CD4-positive, alpha-beta T cell (primary cell): ENCODE data around the gene HIPK2. TPM values are rescaled to one million over a fixed set of nuclear protein-coding genes. Genes with fewer than 3 reads are reported as not detected.

Experiments used
- ATAC-seq: fragments of 200-7000 bp; cut with Tn5 transposase; one replicate; pipeline ENCODE4 v1.10.0; 2022; ENCODE audit warnings: mild to moderate bottlenecking; ENCODE audit not compliant: poor library complexity
- CTCF ChIA-PET: fragments of 350-600 bp; sonication (Branson Sonifier 250); formaldehyde crosslinking; loops from one replicate; lab custom pipeline; 2021; ENCODE audit warnings: antibody characterized with exemption, inconsistent platforms; lab: Charles Lee
- POLR2A ChIA-PET: fragments of 350-600 bp; sonication (Branson Sonifier 250); formaldehyde crosslinking; loops from one replicate; lab custom pipeline; 2021; ENCODE audit warnings: antibody characterized with exemption, inconsistent platforms; lab: Charles Lee
- DNase-seq, 14 experiments: peaks; one replicate each; pipeline ENCODE4 v3.0.0-alpha.2; 2013 to 2020; ENCODE audit warnings: mixed read lengths in 2 of 14
- H3K27ac ChIP-seq, 2 donors: one replicate each; pipeline versions ENCODE4 v1.5.1 to v1.7.0; 2013; ENCODE audit warnings: low read length in 2 of 2, low read depth in 1 of 2, mild to moderate bottlenecking in 1 of 2
- H3K27me3 ChIP-seq, 2 experiments: 1 replicate in 1 of 2; 2 replicates in 1 of 2; pipeline versions ENCODE4 v1.6.1 to v1.7.0; 2013; ENCODE audit warnings: low read length in 2 of 2, control low read depth in 1 of 2, mild to moderate bottlenecking in 1 of 2, moderate library complexity in 1 of 2; ENCODE audit not compliant: insufficient read depth in 2 of 2, control insufficient read depth in 1 of 2
- H3K36me3 ChIP-seq: one replicate; pipeline ENCODE4 v1.6.1; 2013; ENCODE audit warnings: low read length, control low read depth; ENCODE audit not compliant: insufficient read depth
- H3K4me1 ChIP-seq: one replicate; pipeline ENCODE4 v1.6.1; 2013; ENCODE audit warnings: low read length, control low read depth; ENCODE audit not compliant: insufficient read depth
- H3K4me3 ChIP-seq: one replicate; pipeline ENCODE4 v1.5.1; 2013; ENCODE audit warnings: mild to moderate bottlenecking, low read length, moderate library complexity
- H3K9me3 ChIP-seq, 2 experiments: 1 replicate in 1 of 2; 2 replicates in 1 of 2; pipeline versions ENCODE4 v1.6.1 to v1.7.0; 2013; ENCODE audit warnings: low read length in 2 of 2, mild to moderate bottlenecking in 2 of 2, control low read depth in 1 of 2, moderate library complexity in 1 of 2; ENCODE audit not compliant: control insufficient read depth in 1 of 2, insufficient read depth in 1 of 2
- H3K27ac Mint-ChIP-seq: one replicate; pipeline ENCODE4 v1.8.0; 2020; ENCODE audit warnings: mixed read lengths
- H3K27me3 Mint-ChIP-seq: one replicate; pipeline ENCODE4 v1.8.0; 2021; ENCODE audit warnings: mixed read lengths
- H3K36me3 Mint-ChIP-seq: one replicate; pipeline ENCODE4 v1.8.0; 2021; ENCODE audit warnings: low read depth, mixed read lengths
- H3K4me1 Mint-ChIP-seq: one replicate; pipeline ENCODE4 v1.8.0; 2021; ENCODE audit warnings: low read depth, mixed read lengths
- H3K4me3 Mint-ChIP-seq: one replicate; pipeline ENCODE4 v1.8.0; 2020; ENCODE audit warnings: mild to moderate bottlenecking, mixed read lengths
- H3K9me3 Mint-ChIP-seq: one replicate; pipeline ENCODE4 v1.8.0; 2020; ENCODE audit warnings: mixed read lengths
- CTCF ChIP-seq: fragments of 200-600 bp; IDR thresholded peaks from one replicate; pipeline ENCODE4 v1.8.0; 2022; ENCODE audit warnings: antibody characterized with exemption, mild to moderate bottlenecking
- intact Hi-C, 2 experiments: fragments of 100-400 bp; cut with DNase I in 1 of 2; cut with micrococcal nuclease in 1 of 2; formaldehyde crosslinking; loops; one replicate each; pipeline versions ENCODE4 v1.15.1 to v1.9.0; 2023 to 2025; cut with DNase I, micrococcal nuclease
- total RNA-seq, 174 experiments: library from RNA in 2 of 174; stranded (reverse) in 2 of 174; gene quantifications; one replicate each; pipeline ENCODE4 v1.2.3 and lab custom pipeline; 2021 to 2026

HIPK2 gene
- total RNA-seq, 2 experiments from 2014 or later: 36.5 to 37.0 TPM

- no peaks in the 10 kb centered on the region for H3K9me3 Mint-ChIP-seq
- H3K36me3 Mint-ChIP-seq: peaks cover 65% of the 10 kb centered on the region
- no peaks in the 10 kb centered on the region for H3K9me3 ChIP-seq
- POLR2A ChIA-PET: no interaction called here
- H3K4me3 ChIP-seq: no peak overlapping the region
- intact Hi-C loops: loop anchor here in 1 of 2 experiments (10.0 kb wide), 1 partner anchor 704 kb away; no protein-coding TSS in a partner anchor
- DNase-seq (no peak), ATAC-seq (no peak)
- H3K4me1 ChIP-seq: no peaks in the 10 kb centered on the region
- H3K4me3 Mint-ChIP-seq: no peak overlapping the region
- no peak for TF ChIP-seq CTCF
- no peaks in the 10 kb centered on the region for H3K27me3 ChIP-seq
- peaks cover 81% of the 10 kb centered on the region for H3K36me3 ChIP-seq
- no peaks in the 10 kb centered on the region for H3K27me3 Mint-ChIP-seq
- H3K27ac Mint-ChIP-seq: no peak overlapping the region
- H3K27ac ChIP-seq: no peak overlapping the region
- CTCF ChIA-PET: no interaction called here
- H3K4me1 Mint-ChIP-seq: no peaks in the 10 kb centered on the region
Measured at GRCh38 chr7:139600306-139600705, 177.5 kb downstream of the HIPK2 start.

- Histone ChIP-seq H3K4me1 (no peaks in the 10 kb centered on the region), H3K9me3 (no peaks in the 10 kb centered on the region), H3K27ac (no peak overlapping the region), H3K4me3 (no peak overlapping the region), H3K27me3 (no peaks in the 10 kb centered on the region), H3K36me3 (peaks cover 86% of the 10 kb centered on the region)
- ATAC-seq (no peak), DNase-seq (no peak)
- H3K9me3 Mint-ChIP-seq: no peaks in the 10 kb centered on the region
- ChIA-PET CTCF (no interaction called here), POLR2A (no interaction called here)
- no peaks in the 10 kb centered on the region for H3K27me3 Mint-ChIP-seq
- TF ChIP-seq CTCF: no peak
- no peaks in the 10 kb centered on the region for H3K4me1 Mint-ChIP-seq
- H3K36me3 Mint-ChIP-seq: peaks cover 75% of the 10 kb centered on the region
- no peak overlapping the region for H3K27ac Mint-ChIP-seq
- H3K4me3 Mint-ChIP-seq: no peak overlapping the region
- intact Hi-C loops: no loop called here
Measured at GRCh38 chr7:139598642-139599041, 179.2 kb downstream of the HIPK2 start.

- no peaks in the 10 kb centered on the region for H3K27me3 Mint-ChIP-seq
- Histone ChIP-seq H3K27me3 (no peaks in the 10 kb centered on the region), H3K4me3 (no peak overlapping the region), H3K27ac (no peak overlapping the region), H3K9me3 (no peaks in the 10 kb centered on the region), H3K36me3 (peaks cover 86% of the 10 kb centered on the region), H3K4me1 (no peaks in the 10 kb centered on the region)
- no peaks in the 10 kb centered on the region for H3K9me3 Mint-ChIP-seq
- H3K4me1 Mint-ChIP-seq: no peaks in the 10 kb centered on the region
- H3K27ac Mint-ChIP-seq: no peak overlapping the region
- intact Hi-C loops: no loop called here
- H3K4me3 Mint-ChIP-seq: no peak overlapping the region
- TF ChIP-seq CTCF: no peak
- DNase-seq (no peak), ATAC-seq (no peak)
- peaks cover 91% of the 10 kb centered on the region for H3K36me3 Mint-ChIP-seq
- CTCF ChIA-PET: no interaction called here
- POLR2A ChIA-PET: no interaction called here
Measured at GRCh38 chr7:139597028-139597427, 180.8 kb downstream of the HIPK2 start.
